ENCODE data around the gene CHRNA9. TPM values are rescaled to one million over a fixed set of nuclear protein-coding genes. Genes with fewer than 3 reads are reported as not detected.

CHRNA9 gene
- total RNA-seq, 2 donors from 2014 or later: not detected

DNA sequence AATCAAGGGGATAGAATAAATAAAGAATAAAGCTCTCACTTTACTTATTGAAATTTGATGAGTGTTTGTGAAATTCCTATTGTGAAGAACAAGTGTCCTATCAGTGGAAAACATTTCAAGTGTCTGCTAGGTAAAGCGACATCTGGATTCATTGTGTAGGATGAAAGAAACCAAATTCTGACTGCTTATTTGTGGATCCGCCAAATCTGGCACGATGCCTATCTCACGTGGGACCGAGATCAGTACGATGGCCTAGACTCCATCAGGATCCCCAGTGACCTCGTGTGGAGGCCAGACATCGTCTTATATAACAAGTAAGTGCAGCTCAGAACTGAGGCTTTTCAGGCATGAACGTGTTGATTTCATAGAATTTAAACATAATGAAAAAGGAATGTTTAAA is 1.9 kb downstream of the CHRNA9 start:
- Histone ChIP-seq H3K4me3 (no peak overlapping the region), H3K27me3 (no peaks in the 10 kb centered on the region), H3K4me1 (no peaks in the 10 kb centered on the region), H3K9me3 (no peaks in the 10 kb centered on the region), H3K27ac (no peak overlapping the region), H3K36me3 (replicated peaks in 1 of 2; ENCODE audit: insufficient read depth in 1 of 2, low read depth in 2 of 2) (no peaks in the 10 kb centered on the region)
- intact Hi-C loops (cut with DNase I): no loop called here
- no peak for TF ChIP-seq CTCF (IDR thresholded peaks at IDR 0.05)
- TF ChIP-seq POLR2A (IDR thresholded peaks at IDR 0.05): no peak
- DNase-seq (no peak), ATAC-seq (no peak)
- WGBS, 2 donors: 40 to 44% methylated on average over 9 of the region's 9 CpGs

DNA sequence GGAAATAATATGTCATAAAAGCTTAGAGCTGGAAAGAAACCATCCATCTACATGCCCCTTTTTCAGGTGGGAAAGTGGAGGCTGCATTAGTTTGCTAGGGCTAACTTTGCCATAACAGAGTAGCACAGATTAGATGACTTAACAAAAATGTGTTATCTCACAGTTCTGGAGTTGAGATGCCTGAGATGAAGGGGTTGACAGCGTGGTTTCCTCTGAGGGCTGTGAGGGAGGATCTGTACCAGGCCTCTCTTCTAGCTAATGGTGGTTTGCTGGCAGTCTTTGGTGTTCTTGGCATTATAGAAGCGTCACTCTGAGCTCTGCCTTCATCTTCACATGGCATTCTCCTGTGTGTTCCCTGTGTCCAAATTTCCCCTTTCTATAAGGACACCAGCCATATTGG is 2.4 kb downstream of the CHRNA9 start:
- WGBS, 2 donors: 78 to 89% methylated on average over 2 of the region's 2 CpGs
- Histone ChIP-seq H3K9me3 (no peaks in the 10 kb centered on the region), H3K4me1 (no peaks in the 10 kb centered on the region), H3K4me3 (no peak overlapping the region), H3K27me3 (no peaks in the 10 kb centered on the region), H3K27ac (no peak overlapping the region), H3K36me3 (replicated peaks in 1 of 2; ENCODE audit: insufficient read depth in 1 of 2, low read depth in 2 of 2) (no peaks in the 10 kb centered on the region)
- no peak for TF ChIP-seq CTCF (IDR thresholded peaks at IDR 0.05)
- no peak for TF ChIP-seq POLR2A (IDR thresholded peaks at IDR 0.05)
- ATAC-seq (no peak), DNase-seq (no peak)
- intact Hi-C loops (cut with DNase I): no loop called here

GRCh38 chr4:40340030-40340429 is 4.9 kb downstream of the CHRNA9 start:
- intact Hi-C loops (cut with DNase I): no loop called here
- TF ChIP-seq CTCF (IDR thresholded peaks at IDR 0.05) (no peak), POLR2A (IDR thresholded peaks at IDR 0.05) (no peak)
- DNase-seq (no peak), ATAC-seq (no peak)
- H3K27ac ChIP-seq: no peak overlapping the region
- H3K4me1 ChIP-seq: no peaks in the 10 kb centered on the region
- no peaks in the 10 kb centered on the region for H3K36me3 ChIP-seq (replicated peaks in 1 of 2; ENCODE audit: insufficient read depth in 1 of 2, low read depth in 2 of 2)
- H3K9me3 ChIP-seq: no peaks in the 10 kb centered on the region
- H3K4me3 ChIP-seq: no peak overlapping the region
- H3K27me3 ChIP-seq: no peaks in the 10 kb centered on the region

DNA sequence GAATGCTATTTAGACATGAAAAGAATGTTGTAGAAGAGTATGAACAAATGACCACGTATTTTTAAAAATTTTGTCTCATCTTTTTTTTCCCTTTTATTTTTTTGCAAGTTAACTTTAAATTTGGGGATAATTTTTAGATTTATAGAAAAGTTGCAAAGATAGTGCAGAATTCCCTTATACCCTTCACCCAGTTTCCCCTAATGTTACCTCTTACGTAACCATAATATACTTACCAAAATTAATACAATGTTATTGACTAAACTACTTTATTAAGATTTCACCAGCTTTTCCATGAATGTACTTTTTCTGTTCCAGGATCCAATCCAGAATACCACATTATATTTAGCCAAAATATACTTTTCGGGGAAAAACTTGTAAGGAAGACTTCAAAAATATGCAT is 12.3 kb downstream of the CHRNA9 start:
- ATAC-seq: no peak
- Histone ChIP-seq H3K27me3 (no peaks in the 10 kb centered on the region), H3K4me3 (no peak overlapping the region), H3K4me1 (peaks cover 6% of the 10 kb centered on the region), H3K9me3 (no peaks in the 10 kb centered on the region), H3K27ac (no peak overlapping the region), H3K36me3 (replicated peaks in 1 of 2; ENCODE audit: insufficient read depth in 1 of 2, low read depth in 2 of 2) (no peaks in the 10 kb centered on the region)
- TF ChIP-seq CTCF (IDR thresholded peaks at IDR 0.05) (no peak), POLR2A (IDR thresholded peaks at IDR 0.05) (no peak)
- 43 to 96% methylated on average over 3 of the region's 3 CpGs for WGBS, 2 donors
- intact Hi-C loops (cut with DNase I): no loop called here
- DNase-seq: no peak

GRCh38 chr4:40348000-40348399 is 12.9 kb downstream of the CHRNA9 start:
- Histone ChIP-seq H3K27me3 (no peaks in the 10 kb centered on the region), H3K4me1 (peaks cover 8% of the 10 kb centered on the region), H3K27ac (no peak overlapping the region), H3K4me3 (no peak overlapping the region), H3K9me3 (no peaks in the 10 kb centered on the region), H3K36me3 (replicated peaks in 1 of 2; ENCODE audit: insufficient read depth in 1 of 2, low read depth in 2 of 2) (no peaks in the 10 kb centered on the region)
- intact Hi-C loops (cut with DNase I): no loop called here
- ATAC-seq (no peak), DNase-seq (no peak)
- WGBS, 2 donors: 77 to 81% methylated on average over 2 of the region's 2 CpGs
- TF ChIP-seq POLR2A (IDR thresholded peaks at IDR 0.05) (no peak), CTCF (IDR thresholded peaks at IDR 0.05) (no peak)
